Dedifferentiated amniotic fluid mesenchymal stem cell (primary cell): ENCODE measurements around the gene ASAP2.
"Not testable (repeated sequence)": the region's sequence is repeated elsewhere in the genome, so short reads cannot be mapped to it uniquely, and the experiment has no call there.

Experiments used
- DNase-seq: peaks from one replicate; pipeline ENCODE4 v3.0.0-alpha.2; 2016; ENCODE audit errors: extremely low spot score

The ASAP2 gene

DNA sequence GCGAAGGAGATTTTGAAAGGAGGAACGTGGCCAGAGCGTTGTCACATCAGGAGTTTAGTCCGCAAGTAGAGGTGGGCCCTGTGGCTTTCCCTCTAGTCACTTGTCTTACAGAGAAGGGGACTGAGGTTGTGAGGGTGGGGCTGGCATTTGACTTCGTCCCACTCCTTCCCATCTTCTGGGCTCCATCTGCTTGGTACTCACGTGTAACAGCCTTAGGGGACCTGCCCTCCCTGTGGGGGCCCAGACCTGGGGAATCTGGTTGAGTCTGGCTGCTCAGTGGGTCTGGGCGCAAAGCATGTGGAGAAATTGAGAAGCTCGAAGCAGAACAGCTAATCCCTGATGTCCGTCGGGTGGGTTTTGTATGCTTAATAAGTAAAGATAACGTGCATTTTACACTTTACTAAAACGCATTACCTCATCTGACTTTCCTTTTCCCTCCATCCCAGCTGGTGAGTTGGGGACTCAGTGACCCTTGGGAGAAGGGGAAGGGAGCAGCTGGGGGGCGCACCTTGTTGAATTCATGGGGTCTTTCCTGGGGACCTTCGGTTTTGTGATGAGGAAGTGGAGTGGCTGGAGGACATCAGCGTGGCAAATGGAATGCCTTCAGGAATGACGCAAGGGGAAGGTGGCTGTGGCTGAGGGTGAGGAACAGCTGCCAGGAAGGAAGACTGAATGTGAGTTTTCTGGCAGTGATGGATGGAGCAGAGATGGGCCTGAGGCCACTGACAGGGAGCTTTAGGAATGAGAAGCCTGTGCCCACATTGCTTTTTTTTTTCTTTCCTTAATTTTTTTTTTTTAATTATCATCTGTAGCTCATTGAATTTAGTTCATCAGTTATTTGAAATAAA is 44.8 kb downstream of the ASAP2 start:
- DNase-seq: peak; percentile 79

GRCh38 chr2:9252002-9252357 is 45.4 kb downstream of the ASAP2 start:
- no peak for DNase-seq

DNA sequence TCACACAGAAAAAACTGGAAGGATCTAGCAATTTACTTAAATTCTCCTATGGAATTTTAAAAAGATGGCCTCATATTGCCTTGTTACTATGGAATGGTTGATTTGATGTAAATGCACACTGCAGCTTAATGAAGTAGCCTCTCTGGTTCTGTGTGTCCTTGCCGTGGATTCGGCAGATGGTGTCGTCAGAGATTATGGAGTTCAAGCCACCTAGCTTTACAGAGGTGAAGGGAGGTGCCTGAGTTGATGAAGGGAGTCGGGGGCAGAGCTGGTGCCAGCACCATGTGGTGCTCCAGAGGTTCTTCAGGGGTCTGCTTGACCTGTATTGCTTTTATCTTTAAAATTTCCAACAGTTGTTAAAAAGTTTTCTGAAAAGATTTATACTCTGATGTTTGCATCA is 48.8 kb downstream of the ASAP2 start:
- no peak for DNase-seq

DNA sequence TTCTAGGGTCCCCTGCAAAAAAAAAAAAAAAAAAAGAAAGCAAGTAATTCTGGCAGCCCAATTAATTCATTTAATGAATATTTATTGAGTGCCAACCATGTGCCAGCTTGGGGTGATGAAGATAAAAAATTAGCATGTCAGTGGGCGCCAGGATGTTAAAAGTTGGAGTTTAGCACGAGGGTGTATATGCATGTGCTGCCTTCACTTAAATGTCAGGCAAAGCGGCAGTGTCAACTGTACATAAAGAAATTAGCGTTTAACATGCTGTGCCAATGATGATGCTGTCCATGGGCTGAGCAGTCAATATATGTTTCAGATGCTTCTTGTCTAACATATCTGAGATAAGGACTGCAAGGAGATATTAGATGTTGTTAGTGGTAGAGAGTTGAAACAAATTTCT is 49.5 kb downstream of the ASAP2 start:
- DNase-seq: no peak

GRCh38 chr2:9256570-9257043 is 50.0 kb downstream of the ASAP2 start:
- peak; percentile 58 for DNase-seq

DNA sequence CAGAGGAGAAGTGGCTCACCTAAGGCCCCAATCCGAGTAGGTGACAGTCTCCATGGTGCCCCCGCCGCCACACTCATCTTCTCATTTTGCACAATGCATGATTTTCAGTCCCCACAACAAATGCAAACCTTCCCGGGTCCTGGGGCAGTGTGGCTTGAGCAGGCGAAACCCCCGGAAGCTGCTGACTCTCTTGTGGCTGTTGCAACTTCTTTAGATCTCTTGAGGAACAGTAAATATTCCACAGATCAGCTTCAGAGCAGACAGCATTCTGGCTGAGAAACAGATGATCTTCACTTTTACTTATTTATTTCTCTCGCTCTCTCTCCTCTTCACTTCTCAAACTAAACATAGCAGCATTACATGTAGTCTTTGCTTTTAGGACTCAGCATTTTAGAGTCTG is 51.9 kb downstream of the ASAP2 start:
- no peak for DNase-seq

DNA sequence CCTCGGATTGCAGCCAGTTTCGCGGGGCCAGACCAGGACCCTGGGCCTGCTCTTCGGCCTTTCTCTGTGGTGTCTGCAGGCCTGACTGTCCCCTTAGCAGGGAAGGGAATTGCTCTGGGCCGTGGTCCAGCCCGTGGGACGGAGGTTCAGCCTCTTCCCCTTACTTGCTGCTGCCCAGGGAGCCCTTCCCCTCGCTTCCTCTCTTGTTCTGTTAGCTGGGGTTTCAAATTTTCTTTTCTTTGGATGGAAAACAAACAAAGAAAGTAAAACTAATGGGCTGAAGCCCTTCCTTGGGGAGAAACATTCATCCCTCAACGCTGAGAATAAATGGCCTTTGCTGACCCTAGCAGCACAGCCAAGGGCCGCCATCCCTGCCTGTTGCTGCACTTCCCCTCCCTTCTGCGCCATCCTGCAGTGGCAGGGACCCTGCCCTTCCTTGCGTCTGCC is 52.4 kb downstream of the ASAP2 start:
- DNase-seq: no peak

- no peak for DNase-seq
These were observed 53.9 kb downstream of the ASAP2 start for GRCh38 chr2:9260464-9260918.

- DNase-seq: no peak
These were observed 54.7 kb downstream of the ASAP2 start for GRCh38 chr2:9261231-9261883.

DNA sequence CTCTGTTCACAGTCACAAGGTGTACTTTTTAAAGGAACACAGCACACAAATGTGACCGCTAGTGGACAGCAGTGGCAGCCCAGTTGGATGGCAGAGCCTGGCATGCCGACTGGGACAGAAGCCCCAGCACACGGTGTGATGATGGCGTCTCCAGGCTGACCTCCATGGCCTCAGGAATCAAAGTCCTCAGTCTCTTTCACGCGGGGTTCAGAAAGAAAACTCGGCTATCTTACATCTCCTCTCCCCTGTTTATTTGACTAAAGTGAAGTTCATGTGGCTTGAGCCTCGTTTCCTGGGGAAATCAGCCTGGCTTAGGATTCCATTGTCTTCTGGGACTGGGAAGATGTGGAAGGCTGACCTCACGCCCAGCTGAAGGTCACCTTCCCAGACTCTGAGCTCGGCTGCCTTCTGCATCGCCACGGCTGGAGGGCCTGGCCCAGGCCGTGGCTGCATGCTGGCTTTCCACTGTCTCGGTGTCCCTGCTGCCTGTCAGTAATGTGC is 56.1 kb downstream of the ASAP2 start:
- DNase-seq: no peak

GRCh38 chr2:9263428-9263827 is 56.8 kb downstream of the ASAP2 start:
- no peak for DNase-seq

- no peak for DNase-seq
These were observed 57.7 kb downstream of the ASAP2 start for GRCh38 chr2:9264301-9264700.

- no peak for DNase-seq
These were observed 60.1 kb downstream of the ASAP2 start for GRCh38 chr2:9266711-9267110.

DNA sequence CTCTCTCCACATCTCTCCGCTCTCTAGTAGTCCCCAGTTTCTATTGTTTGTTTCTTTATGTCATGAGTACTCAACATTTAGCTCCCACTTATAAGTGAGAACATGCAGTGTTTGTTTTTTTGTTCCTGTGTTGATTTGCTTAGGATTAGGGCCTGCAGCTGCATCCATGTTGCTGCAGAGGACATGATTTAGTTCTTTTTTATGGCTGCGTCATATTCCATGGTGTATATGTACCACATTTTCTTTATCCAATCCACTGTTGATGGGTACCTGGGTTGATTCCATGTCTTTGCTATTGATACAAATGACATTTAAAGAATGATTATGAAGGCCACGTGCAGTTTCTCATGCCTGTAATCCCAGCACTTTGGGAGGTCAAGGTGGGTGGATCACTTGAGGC is 60.7 kb downstream of the ASAP2 start:
- not testable (repeated sequence) for DNase-seq

DNA sequence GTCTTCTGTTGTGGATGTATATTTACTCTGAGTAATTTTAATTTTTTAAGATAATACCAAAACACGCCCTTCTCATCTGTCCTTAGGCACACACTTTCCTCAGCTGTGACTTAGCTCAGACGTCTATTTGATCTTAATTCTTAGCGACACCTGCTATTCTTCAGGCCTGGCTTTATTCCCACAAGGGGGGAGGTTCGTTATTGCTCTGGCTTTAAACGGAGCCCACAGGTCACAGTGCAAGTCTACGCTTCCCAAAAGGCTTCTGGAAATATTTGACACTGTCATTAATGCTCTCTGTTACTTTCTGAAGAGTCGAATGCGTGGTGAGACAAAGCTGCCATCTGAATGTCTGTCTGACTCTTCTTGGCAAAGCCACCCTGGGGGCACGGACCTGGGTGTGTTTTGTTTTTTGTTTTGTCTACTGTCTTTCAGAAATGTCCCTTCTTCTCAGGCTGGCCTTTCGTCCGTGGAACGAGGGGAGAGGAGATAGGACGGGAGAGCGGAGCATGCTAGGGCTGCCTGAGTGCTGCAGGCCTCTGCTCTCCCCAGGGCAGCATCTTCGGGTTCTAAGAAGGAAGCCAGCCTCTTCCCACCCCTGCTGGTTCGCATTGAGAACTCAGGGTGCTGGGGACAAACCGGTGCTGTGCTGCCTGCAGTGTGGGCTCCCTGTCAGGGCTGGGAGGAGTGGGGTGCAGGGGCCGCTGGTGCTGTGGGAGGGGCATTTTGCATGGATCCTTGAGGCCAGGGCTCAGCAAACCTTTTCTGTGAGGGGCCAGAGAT is 61.9 kb downstream of the ASAP2 start:
- DNase-seq: no peak

DNA sequence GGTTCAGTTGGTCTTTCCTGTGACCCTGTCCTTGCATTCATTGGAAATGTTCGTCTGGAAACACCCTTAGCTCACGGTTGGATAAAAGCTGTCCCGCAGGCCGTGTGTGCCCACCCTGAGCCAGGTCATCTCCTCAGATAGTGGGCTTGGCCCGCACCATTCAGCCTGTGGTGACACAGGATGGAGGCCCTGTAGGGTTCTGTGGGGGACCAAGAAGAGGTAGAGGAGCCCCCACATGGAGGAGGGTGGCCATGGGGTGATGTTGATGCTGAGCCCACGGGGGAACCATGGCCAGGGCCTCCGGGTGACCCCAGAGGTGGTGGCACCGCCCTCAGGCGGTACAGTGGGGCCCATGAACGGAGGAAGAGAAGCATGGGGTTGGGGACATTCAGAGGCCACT is 62.7 kb downstream of the ASAP2 start:
- DNase-seq: no peak

GRCh38 chr2:9269695-9270360 is 63.2 kb downstream of the ASAP2 start:
- no peak for DNase-seq

- no peak for DNase-seq
These were observed 64.5 kb downstream of the ASAP2 start for GRCh38 chr2:9271091-9271490.

- DNase-seq: no peak
These were observed 65.1 kb downstream of the ASAP2 start for GRCh38 chr2:9271691-9272090.

GRCh38 chr2:9273486-9274130 is 67.0 kb downstream of the ASAP2 start:
- no peak for DNase-seq

DNA sequence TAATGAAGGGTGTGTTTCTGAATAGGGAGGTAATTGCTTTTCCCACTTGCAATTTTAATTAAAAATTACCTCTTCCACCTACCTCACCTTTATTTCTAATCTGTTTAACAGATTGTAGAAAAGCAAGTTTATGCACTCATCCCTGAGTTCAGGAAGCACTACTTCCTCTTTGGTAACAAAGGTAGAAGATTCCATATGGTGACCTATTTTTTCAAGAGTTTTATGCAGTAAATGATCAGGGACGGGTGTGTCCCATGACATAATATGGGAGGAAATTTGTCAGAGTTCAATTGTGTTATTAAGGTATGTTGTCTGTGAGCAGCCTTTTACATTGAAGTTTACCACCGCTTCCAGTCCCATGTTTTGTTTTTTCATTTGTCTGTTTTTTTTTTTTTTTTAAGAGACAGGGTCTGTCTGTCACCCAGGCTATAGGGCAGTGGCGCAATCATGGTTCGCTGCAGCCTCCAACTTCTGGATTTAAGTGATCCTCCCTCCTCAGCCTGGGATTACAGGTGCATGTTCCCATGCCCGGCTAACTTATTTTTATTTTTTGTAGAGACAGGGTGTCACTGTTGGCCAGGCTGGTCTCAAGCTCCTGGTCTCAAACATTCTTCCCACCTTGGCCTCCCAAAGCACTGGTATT is 68.2 kb downstream of the ASAP2 start:
- no peak for DNase-seq
